Fibroblast of the conjunctiva (primary cell): ENCODE data around the gene TNPO2.
"Not testable (repeated sequence)": the region's sequence is repeated elsewhere in the genome, so short reads cannot be mapped to it uniquely, and the experiment has no call there.

Experiments
- DNase-seq: peaks from one replicate; pipeline ENCODE4 v3.0.0-alpha.2; 2010; ENCODE audit warnings: low read depth

Gene TNPO2

DNA sequence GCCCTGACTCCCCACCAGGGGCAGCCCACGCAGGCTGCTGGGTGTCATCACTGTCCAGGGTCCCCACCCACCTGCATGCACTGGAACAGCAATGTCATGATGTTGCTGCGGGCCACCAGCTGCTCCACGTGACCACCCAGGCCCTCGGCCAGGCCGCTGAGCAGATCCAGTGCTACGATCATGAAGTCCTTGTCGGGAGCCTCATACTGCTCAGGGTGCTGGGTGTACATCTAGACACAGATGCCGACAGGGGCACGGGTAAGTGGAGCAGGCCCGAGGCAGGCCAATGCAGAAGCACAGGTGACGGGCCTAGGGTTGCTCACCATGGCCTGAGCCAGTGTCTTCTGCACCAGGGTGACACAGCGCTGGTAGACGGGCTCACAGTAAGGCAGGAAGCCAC is 18.6 kb downstream of the TNPO2 start:
- no peak for DNase-seq

DNA sequence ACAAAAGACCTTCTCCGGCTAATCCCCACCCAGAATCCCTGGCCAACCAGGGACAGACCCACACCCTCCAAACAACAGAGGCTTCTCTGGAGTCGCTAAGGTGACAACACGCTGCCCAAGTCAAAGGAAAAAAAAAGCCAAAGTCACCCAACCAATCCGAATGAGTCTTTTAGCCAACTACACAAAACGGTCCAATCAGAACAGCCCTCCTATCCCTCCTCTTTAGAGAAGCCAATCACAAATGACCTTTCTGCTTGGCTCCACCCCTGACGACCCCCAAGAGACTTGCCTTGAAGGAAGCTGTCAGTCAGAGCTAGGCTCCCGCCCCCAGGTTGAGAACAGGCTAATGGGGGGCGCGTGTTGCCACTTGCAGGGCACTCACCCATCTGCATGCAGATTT is 20.7 kb downstream of the TNPO2 start:
- DNase-seq: peak; percentile 46

DNA sequence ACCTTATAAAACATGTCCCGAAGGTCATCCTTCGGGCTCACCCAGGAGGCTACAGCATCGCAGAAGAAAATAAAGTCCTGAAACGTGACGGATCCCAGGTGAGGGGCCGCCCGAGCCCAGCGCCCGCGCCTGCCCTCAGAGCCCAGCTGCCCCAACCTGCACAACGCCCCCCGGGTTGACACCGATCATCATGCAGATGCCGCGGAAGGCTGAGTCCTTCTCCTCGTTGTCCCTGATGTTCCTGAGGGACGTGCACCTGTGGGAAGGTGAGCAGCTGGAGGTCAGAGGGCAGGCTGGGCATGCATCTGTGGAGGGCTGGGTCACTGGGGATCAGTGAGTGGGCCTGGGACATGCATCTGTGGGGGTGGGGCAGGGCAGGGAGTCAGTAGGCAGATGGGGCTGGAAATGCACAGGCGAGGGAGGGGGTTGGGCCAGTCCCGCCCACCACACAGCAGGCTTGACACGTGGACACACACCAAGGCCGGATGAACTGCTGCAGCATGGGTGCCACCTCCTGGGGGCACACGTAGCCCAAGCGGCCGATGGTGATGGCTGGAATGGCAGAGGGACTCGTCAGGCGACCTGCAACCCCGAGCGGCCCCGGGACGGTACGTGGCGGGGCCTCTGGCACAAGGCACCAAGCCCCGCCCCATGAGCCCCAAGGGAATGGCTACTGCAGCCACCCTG is 22.0 kb downstream of the TNPO2 start:
- no peak for DNase-seq

DNA sequence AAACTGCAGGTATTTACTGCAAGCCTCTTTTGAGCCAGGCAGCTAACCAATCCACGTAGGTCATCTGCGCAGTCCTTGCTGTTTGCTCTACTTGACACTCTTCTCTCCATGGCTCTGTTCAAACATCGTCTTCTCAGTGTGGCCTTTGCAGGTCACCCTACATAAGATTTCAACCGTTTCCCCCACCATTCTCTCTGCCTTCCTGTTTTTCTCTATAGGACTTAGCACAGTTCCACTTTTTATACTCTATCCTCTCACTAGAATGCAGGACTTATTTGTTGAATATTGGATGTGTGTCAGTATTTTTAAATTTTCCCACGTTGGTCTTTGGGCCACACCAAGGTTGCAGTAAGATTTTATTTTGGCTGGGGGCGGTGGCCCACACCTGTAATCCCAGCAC is 25.6 kb downstream of the TNPO2 start:
- no peak for DNase-seq

DNA sequence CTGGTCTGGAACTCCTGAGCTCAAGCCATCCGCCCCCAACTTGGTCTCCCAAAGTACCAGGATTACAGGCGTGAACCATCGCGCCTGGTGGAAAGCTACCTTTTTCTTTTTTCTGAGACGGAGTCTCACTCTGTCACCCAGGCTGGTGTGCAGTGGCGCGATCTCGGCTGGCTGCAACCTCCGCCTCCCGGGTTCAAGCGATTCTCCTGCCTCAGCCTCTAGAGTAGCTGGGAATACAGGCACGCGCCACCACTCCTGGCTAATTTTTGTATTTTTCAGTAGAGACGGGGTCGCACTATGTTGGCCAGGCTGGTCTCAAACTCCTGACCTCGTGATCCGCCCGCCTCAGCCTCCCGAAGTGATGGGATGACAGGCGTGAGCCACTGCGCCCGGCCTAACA is 26.3 kb downstream of the TNPO2 start:
- DNase-seq: not testable (repeated sequence)

DNA sequence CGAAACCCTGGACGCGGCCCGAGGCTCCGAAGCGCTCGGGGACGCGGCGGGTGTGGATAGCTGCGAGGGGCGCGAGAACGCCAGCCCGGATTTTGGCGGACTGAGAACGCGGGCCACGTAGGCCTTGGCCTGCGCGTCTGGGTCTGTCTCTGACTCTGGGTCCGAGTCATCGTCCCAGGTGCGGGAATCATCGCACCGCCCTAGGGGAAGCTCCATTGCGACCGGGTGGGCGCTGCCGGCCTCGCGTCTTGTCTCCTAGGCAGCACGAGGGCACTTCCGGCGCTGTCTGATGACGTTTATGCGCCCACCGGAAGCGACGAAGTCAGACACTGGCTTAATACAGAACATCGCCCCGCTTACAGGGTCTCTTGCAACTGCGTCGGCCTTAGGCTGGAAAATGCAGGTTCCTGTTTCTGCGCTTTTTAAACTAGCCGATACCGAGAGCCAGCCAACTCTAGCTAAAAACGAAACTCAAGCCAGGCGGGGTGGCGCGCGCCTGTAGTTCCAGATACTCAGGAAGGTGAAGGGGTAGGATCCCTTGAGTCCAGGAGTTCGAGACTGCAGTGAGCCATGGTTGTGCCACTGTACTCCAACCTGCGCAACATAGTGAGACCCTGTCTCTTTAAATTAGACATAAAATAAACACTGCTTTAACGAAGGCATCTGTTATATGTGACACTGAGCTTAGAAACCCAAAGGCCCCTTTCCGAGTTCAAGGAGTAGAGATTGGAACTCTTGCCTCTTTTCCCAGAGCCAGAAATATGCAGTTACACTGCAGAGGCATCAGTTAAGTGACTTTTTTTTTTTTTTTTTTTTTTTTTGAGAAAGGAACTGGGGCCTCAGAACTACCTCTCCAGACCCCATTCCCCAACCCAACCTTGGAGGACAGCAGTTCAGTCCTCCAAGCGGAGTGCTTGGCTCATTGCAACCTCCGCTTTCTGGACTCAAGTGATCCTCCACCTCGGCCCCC is 27.1 kb downstream of the TNPO2 start, which contains the start of gene FBXW9:
TSS of gene FBXW9 (minus strand) at position 266 of the 970 bp plus-strand sequence. CDS start at position 216, 50 bp downstream.
- peak; percentile 88 for DNase-seq

DNA sequence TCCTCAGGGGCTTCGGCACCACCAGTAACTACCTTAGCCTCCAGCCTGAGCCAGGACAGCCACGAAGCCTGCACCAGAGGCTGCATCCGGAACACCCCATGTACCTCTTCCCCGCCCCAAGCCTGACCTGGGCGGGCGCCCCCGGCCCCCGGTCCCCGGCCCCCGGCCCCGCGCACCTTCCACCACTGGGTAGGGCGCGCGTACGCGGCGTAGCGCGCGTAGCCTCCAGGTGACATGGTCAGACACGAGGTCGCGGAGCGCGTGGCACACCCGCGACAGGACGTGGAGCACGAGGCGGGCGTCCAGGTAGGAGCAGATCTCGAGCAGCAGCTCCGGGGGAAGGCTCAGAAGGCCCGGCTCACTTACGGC is 27.8 kb downstream of the TNPO2 start:
- no peak for DNase-seq

DNA sequence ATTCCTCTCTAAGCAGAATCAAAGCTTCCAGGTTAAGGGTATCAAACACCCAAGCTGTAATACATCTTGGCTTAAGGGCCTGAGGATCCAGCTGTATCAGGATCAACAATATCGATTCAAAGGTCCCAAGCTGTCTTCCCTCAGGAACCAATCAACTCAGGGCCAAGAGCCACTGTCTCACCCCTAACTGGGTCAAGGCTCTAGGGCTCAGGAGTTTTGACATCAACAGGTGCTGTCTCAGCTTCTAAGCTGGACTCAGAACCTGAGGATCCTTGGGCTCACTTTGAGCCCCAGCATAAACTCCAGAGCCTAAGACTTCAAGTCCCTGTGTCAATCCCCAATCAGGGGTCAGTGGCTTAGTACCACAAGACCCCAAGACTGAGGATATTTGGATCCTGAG is 28.2 kb downstream of the TNPO2 start:
- no peak for DNase-seq

DNA sequence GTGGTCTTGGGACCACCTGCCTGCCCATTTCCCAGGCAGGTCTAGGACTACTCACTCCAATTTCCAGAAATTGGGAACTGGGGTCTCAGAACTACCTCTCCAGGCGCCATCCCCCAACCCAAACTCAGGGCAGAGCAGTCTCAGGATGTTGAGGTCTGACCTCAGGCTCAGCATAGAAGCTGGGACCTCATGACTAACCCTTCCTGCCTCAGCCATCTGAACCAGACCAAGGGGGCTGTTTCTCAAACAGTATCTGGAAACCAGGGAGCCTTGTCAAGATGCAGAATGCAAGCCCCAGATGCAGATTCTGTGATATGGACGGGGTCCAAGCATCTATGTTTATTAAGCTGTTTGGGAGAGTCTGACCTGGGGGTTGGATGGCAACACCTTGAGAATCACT is 28.6 kb downstream of the TNPO2 start:
- no peak for DNase-seq

DNA sequence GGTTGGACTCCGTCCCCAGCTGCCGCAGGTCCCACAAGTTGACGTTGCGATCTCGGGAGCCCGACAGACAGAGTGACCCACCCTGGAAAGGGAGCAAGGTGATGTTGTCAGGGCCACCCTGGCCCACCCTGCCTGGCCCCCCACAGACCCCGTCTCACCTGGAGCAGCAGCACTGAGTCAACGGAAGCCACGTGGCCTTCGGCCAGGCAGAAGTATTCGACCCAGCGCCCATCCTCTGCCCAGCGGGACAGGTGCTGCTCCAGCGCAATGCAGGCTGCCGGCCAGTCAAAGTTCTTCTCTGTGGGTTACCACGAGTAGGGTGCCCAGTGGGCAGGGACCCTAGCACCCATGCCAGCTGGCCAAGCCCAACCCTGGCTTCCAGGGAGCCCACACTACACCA is 29.1 kb downstream of the TNPO2 start:
- no peak for DNase-seq

DNA sequence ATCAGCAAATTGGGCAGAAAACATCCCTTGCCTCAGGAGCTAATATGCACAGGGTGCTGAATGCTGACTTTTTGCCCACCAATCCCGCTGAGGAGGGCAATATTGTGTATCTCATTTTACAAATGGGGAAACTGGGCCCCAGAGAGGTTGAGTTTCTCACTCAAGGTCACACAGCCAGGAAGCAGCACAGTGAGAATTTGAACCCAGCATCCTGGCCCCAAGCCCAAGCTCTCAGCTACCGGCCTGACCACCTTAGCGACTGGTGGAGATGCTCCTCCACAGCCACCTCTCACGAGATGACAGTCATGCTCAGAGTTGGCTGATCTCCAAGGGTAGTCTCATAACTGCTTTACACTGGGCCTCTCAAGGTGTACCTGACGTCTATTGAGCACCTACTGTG is 30.8 kb downstream of the TNPO2 start:
- DNase-seq: no peak

DNA sequence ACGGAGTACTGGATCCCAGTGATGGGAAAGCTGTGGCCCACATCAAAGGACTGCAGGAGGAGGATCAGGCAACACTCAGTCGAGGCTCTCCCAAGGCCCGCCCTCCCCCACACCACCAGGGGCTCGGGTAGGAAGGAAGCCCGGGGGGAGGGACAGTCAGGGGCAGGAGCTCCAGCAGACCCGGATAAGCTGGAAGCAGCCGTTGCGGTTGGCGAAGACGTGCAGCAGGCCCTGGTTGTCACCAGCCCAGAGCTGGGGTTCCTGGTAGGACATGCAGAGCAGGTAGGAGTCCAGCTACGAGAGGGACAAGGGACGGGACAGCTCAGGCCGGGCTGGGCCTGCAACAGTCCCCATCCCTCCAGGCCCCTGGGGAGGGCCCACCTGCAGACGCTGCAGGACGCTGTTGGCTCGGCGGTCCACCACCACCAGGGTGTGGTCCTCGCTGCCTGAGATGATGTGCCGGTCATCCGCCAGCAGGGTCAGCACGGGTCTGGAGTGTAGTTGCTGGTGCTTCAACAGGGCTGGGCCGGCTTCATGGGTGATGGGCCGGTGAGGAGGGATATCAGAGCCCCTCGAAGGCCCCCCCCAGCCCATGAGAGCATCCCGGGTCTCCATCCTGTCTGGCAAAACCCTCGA is 34.0 kb downstream of the TNPO2 start:
- no peak for DNase-seq

DNA sequence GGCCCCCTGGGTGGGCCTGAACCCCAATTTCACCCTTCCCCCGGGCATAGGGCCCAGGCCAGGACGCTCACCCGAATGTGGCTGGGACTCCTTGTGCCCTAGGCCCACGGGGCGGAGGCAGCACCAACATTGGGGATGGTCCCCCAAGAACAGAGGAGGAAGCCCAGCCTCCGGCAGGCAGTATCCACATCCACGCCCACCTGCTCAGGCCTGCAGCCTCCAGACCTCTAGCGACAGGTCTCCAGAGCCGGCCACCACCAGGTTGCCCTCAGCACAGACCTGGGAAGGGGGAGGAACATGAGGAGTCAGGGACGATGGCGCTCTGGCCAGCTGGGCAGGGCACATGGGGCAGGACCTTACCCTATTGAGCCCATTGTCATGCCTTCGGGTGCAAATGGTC is 34.7 kb downstream of the TNPO2 start:
- DNase-seq: no peak

DNA sequence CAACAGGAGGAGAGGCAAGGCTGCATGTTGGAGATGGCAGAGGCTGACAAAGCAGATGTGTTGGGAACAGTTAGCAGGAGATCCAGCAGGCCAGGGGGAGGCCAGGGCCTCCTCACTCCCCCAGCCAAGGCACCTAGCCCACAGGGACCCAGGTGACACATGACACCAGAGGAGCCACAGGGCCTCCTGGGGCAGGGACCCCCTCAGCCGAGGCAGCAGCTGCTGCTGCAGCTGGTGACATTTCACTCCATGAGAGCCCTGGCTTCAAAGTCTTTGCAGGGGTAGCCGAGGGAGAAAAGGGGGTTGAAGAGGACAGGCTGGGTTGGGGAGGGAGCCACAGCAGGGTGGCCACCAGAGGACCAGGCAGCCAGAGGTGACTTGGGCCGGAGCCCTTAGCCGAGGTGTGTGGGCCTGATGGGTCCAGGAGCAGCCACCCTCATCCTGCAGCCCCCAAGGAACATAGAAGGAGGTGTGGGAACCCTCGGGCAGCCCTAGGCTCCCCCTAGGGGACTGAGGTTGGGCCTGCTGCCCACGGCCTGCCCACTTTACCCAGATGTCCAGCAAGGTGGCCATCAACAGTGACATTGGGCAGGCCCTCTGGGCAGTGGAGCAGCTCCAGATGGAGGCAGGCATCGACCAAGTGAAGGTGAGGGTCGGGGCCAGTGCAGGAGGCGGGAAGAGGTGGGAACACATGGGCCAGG is 36.1 kb downstream of the TNPO2 start, which contains the start of gene GNG14:
TSS of gene GNG14 (plus strand) at position 503 of the 701 bp plus-strand sequence. CDS start at position 554, 51 bp downstream.
- no peak for DNase-seq

DNA sequence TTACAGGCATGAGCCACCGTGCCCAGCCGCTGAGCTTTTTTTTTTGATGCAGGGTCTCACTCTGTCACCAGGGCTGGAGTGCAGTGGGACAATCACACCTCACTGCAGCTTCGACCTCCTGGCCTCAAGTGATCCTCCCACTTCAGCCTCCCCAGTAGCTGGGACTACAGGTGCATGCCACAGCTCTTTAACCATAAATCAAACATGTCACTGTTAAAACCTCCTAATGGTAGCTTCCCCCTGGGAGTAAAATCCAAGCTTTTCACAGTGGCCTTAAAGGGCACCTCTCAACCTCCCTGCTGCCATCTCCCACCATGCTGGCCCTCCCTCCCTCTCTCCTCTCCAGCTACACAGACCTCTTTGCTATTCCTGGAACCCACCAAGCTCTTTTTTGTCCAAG is 37.9 kb downstream of the TNPO2 start:
- DNase-seq: no peak

DNA sequence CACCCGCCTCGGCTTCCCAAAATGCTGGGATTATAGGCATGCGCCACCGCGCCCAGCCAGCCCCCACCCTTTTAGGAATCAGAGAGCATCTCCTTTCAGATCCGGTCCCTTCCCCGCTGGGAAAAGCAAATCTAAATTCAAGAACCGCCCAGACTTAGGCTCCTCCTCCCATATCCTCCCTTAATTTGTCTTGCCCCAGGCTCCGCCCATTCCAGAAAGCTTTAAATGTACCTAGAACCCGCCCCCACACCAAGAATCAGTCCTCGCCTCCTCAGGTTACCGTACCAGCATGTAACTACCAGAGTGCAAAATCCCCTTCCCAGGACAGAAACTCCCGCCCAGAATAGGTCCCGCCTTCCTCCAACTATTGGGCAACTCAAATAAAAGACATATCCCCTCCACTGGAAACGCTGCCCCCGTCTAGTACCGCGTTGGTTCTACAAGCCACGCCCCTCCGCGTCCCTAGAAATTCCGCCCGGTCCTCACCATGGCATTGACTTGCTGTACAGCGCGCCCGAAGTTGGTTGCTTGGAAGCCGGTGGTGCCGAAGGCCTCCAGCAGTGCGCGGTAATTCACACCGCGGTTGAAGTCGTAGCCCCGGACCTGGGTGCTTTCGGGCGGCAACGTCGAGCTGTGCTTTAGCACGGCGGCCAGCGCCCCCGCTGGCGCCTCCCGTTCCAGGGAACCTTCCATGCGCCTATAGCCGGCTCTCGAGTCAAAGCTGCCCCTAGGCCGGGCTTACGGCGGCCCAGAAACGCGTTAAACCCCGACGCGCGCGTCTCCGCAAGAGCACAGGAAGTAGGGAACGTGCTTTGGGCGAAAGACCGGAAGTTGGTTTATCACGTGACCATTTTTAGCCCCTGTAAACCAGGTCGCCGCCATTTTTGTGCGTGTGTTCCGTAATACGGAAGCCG is 42.4 kb downstream of the TNPO2 start, which contains the start of gene DHPS:
TSS of gene DHPS (minus strand) at position 807 of the 914 bp plus-strand sequence. CDS start at position 693, 114 bp downstream.
- DNase-seq: peak; percentile 97

DNA sequence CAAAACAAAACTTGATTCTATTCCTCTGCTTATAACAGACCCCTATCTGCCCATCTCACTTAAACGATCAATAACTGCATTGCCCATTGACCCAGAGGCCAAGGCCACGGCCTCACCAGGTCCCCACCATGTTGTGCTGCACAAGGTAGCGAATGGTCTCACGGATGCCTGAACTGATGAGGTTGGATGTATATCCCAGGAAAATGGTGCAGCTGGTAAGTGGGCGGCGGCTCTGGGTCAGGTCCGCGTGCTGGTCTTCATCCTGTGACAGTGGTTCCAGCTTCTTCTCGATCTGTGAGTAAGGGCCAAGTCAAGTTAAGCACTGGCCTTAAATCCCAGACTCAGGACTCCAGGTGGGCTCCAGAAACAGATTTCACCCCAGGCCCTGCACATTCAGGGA is 43.7 kb downstream of the TNPO2 start:
- no peak for DNase-seq

DNA sequence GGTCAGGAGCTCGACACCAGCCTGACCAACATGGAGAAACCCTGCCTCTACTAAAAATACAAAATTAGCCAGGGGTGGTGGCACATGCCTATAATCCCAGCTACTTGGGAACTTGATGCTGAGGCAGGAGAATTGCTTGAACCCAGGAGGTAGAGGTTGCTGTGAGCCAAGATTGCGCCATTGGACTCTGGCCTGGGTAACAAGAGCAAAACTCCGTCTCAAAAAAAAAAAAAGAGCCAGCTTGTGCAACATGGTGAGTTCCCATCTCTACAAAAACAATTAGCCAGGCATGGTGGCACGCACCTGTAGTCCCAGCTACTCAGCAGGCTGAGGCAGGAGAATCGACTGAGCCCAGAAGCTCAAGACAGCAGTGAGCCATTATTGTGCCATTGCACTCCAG is 45.7 kb downstream of the TNPO2 start:
- not testable (repeated sequence) for DNase-seq

DNA sequence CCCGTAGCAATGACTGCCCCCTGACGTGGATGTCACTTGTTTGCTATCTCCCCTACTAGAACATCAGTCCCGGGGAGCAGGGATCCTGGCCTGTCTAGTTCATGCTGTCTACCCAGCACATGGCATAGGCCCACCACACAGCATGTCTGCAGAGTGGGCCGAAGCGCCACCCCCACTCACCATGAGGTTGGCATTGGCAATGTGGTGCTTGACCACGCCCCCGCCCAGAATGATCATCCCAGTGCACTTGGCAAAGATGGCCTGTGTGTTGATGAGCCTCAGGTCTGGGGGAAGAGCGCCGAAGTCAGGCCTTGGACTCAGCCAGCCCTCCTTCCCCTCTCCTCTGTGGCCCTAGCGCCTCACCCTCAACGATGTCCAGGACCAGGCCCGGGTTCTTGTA is 46.8 kb downstream of the TNPO2 start:
- no peak for DNase-seq

DNA sequence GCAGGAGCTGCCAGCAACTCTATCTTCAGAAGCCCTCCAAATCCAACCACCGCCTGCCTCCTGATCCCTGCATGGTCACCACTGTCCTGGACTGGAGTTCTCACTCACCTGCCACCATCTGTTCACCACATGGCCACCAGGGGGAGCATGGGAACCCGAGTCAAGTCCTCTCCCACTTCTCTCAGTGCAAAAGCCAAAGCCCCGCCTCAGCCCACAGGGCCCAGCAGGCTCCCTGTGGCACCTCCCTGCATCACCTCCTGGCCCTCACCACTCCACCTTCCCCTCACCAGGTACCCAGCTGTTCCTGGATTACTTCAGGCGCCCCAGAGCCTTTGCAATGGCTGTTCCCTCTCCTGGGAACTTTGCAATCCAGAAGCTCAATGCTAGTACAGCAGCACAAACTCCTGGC is 47.3 kb downstream of the TNPO2 start:
- DNase-seq: peak; percentile 47

DNA sequence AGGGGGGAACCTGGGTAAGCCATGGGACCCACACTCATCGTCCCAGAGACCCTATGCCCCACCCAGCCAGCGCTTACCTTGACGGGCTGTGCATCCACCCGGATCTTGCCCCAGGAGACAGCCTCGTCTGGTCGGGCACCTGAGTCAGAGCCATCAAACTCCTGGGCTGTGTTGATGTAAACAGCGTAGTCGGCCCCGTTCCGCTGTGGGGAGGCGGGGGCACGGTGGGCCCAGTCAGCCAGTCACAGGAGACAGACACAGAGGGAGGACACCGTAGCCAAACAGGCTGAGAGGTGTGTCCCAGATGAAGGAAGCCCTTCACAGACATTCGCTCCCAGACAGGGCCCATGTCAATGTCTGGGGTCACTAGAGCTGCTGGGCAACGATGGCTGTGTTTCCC is 47.8 kb downstream of the TNPO2 start:
- DNase-seq: no peak
